Trophoblast cell (in vitro differentiated cells and primary cell): ENCODE data around the gene DNAJC18.
"Not testable (repeated sequence)": the region's sequence is repeated elsewhere in the genome, so short reads cannot be mapped to it uniquely, and the experiment has no call there.

Source experiments
- DNase-seq, 2 donors: peaks; one replicate each; pipeline ENCODE4 v3.0.0-alpha.2; 2016
- H2AFZ ChIP-seq: 2 replicates; pipeline ENCODE4 v1.6.1; 2013; ENCODE audit warnings: low read length, moderate library complexity, mild to moderate bottlenecking; ENCODE audit not compliant: insufficient read depth, poor library complexity
- H2AK5ac ChIP-seq: 2 replicates; pipeline ENCODE4 v1.6.1; 2013; ENCODE audit warnings: mild to moderate bottlenecking, low read length
- H2BK120ac ChIP-seq: 2 replicates; pipeline ENCODE4 v1.6.1; 2013; ENCODE audit warnings: low read length, mild to moderate bottlenecking, moderate library complexity; ENCODE audit not compliant: insufficient read depth, poor library complexity
- H2BK12ac ChIP-seq: 2 replicates; pipeline ENCODE4 v1.6.1; 2013; ENCODE audit warnings: mild to moderate bottlenecking, low read length, moderate library complexity
- H2BK5ac ChIP-seq: 2 replicates; pipeline ENCODE4 v1.6.1; 2013; ENCODE audit warnings: low read length, low read depth, moderate library complexity, mild to moderate bottlenecking; ENCODE audit not compliant: poor library complexity
- H3K14ac ChIP-seq: 2 replicates; pipeline ENCODE4 v1.6.1; 2013; ENCODE audit warnings: mild to moderate bottlenecking, low read length
- H3K18ac ChIP-seq: 2 replicates; pipeline ENCODE4 v1.6.1; 2013; ENCODE audit warnings: mild to moderate bottlenecking, low read length
- H3K23ac ChIP-seq: 2 replicates; pipeline ENCODE4 v1.6.1; 2013; ENCODE audit warnings: low read length
- H3K27ac ChIP-seq: 2 replicates; pipeline ENCODE4 v1.5.1; 2013; ENCODE audit warnings: low read depth, mild to moderate bottlenecking, inconsistent platforms, low read length, moderate library complexity
- H3K27me3 ChIP-seq: 2 replicates; pipeline ENCODE4 v1.6.1; 2013; ENCODE audit warnings: inconsistent platforms, mild to moderate bottlenecking, low read length, moderate library complexity; ENCODE audit not compliant: insufficient read depth
- H3K36me3 ChIP-seq, 2 experiments: 1 replicate in 1 of 2; 2 replicates in 1 of 2; pipeline ENCODE4 v1.6.1; 2013; ENCODE audit warnings: low read length in 2 of 2, mild to moderate bottlenecking in 2 of 2, moderate library complexity in 1 of 2; ENCODE audit not compliant: insufficient read depth in 2 of 2, control insufficient read depth in 1 of 2
- H3K4ac ChIP-seq: 2 replicates; pipeline ENCODE4 v1.6.1; 2013; ENCODE audit warnings: low read depth, mild to moderate bottlenecking, low read length, moderate library complexity
- H3K4me1 ChIP-seq, 2 experiments: 1 replicate in 1 of 2; 2 replicates in 1 of 2; pipeline ENCODE4 v1.6.1; 2013; ENCODE audit warnings: low read length in 2 of 2, mild to moderate bottlenecking in 2 of 2, moderate library complexity in 1 of 2; ENCODE audit not compliant: insufficient read depth in 2 of 2, control insufficient read depth in 1 of 2
- H3K4me2 ChIP-seq: 2 replicates; pipeline ENCODE4 v1.6.1; 2013; ENCODE audit warnings: inconsistent platforms, mild to moderate bottlenecking, low read length, moderate library complexity
- H3K4me3 ChIP-seq: 2 replicates; pipeline ENCODE4 v1.5.1; 2013; ENCODE audit warnings: mild to moderate bottlenecking, low read depth, low read length, inconsistent platforms
- H3K79me1 ChIP-seq: one replicate; pipeline ENCODE4 v1.6.1; 2013; ENCODE audit warnings: low read length
- H3K79me2 ChIP-seq: 2 replicates; pipeline ENCODE4 v1.6.1; 2013; ENCODE audit warnings: low read length, mild to moderate bottlenecking; ENCODE audit not compliant: control insufficient read depth, insufficient read depth, poor library complexity
- H3K9ac ChIP-seq: 2 replicates; pipeline ENCODE4 v1.6.1; 2013; ENCODE audit warnings: mild to moderate bottlenecking, low read length
- H3K9me3 ChIP-seq: 2 replicates; pipeline ENCODE4 v1.6.1; 2013; ENCODE audit warnings: low read depth, mild to moderate bottlenecking, control low read depth, inconsistent platforms, low read length; ENCODE audit not compliant: insufficient read depth
- H4K12ac ChIP-seq: 2 replicates; pipeline ENCODE4 v1.6.1; 2013; ENCODE audit warnings: low read depth, mild to moderate bottlenecking, low read length, moderate library complexity
- H4K8ac ChIP-seq: 2 replicates; pipeline ENCODE4 v1.6.1; 2013; ENCODE audit warnings: low read depth, mild to moderate bottlenecking, low read length, moderate library complexity
- H4K91ac ChIP-seq: one replicate; pipeline ENCODE4 v1.6.1; 2013; ENCODE audit warnings: low read depth, mild to moderate bottlenecking, low read length, moderate library complexity
- WGBS: extraction: QIAGEN DNeasy Blood & Tissue Kit; methylation state at CpG from one replicate; pipeline ENCODE4 v1.1.7; 2013; ENCODE audit warnings: missing lambda C conversion rate; ENCODE audit not compliant: insufficient read length, insufficient coverage; ENCODE audit errors: extremely low coverage; 5-methylcytosine and 5-hydroxymethylcytosine counted together

DNAJC18 gene

DNA sequence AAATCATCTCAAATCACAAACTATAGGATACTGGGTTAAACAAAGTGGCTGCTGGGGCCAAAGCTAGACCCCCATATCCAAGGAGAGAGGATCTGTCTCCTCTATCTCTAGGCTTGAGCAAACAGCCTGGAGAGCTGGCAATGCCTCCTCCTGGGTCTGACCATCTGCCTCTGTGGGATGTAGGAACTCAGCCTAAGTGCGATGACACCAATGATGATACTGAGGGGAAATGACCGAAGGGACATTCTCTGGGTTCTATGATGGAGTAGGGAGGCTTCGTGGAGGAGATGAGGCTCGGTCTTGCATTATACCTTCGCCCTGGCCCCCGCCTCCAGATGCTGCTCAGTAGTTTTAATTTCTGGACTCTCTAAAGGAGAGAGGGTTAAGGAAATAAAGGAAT lies 26.2 kb downstream of the DNAJC18 start:
- Histone ChIP-seq H4K8ac (no peak overlapping the region), H3K79me1 (no peaks in the 10 kb centered on the region), H3K4me3 (no peak overlapping the region), H2AK5ac (no peak overlapping the region), H3K4me1 (no peaks in the 10 kb centered on the region), H3K27ac (no peak overlapping the region), H2BK5ac (no peak overlapping the region), H3K4ac (no peak overlapping the region), H3K36me3 (peaks cover 0 to 2% of the 10 kb centered on the region in 2 experiments), H2BK12ac (no peak overlapping the region), H2AFZ (no peak overlapping the region), H3K18ac (no peak overlapping the region), H4K12ac (no peak overlapping the region), H2BK120ac (no peak overlapping the region), H3K27me3 (no peaks in the 10 kb centered on the region), H3K79me2 (no peaks in the 10 kb centered on the region), H3K23ac (no peak overlapping the region), H3K9me3 (no peaks in the 10 kb centered on the region), H3K4me2 (no peak overlapping the region), H4K91ac (no peak overlapping the region), H3K14ac (no peak overlapping the region), H3K9ac (no peak overlapping the region)
- no peak for DNase-seq
- WGBS, result no CpG with 5 or more reads among the region's 6 CpGs

- Histone ChIP-seq H2AFZ (no peak overlapping the region), H3K14ac (no peak overlapping the region), H3K4me1 (no peaks in the 10 kb centered on the region), H2BK120ac (no peak overlapping the region), H4K12ac (no peak overlapping the region), H3K9me3 (no peaks in the 10 kb centered on the region), H3K27me3 (no peaks in the 10 kb centered on the region), H3K18ac (no peak overlapping the region), H2BK12ac (no peak overlapping the region), H3K4me3 (no peak overlapping the region), H3K79me1 (no peaks in the 10 kb centered on the region), H3K4me2 (no peak overlapping the region), H3K79me2 (no peaks in the 10 kb centered on the region), H3K36me3 (peaks cover 0 to 2% of the 10 kb centered on the region in 2 experiments), H3K4ac (no peak overlapping the region), H2AK5ac (no peak overlapping the region), H3K27ac (no peak overlapping the region), H4K8ac (no peak overlapping the region), H3K9ac (peak overlapping the region; percentile 30), H4K91ac (no peak overlapping the region), H3K23ac (no peak overlapping the region), H2BK5ac (no peak overlapping the region)
- no peak for DNase-seq
- no CpG with 5 or more reads among the region's 17 CpGs for WGBS
Measured at GRCh38 chr5:139410993-139411828, 28.1 kb downstream of the DNAJC18 start.

GRCh38 chr5:139410121-139410992 lies 29.0 kb downstream of the DNAJC18 start:
- Histone ChIP-seq H3K27me3 (no peaks in the 10 kb centered on the region), H3K14ac (no peak overlapping the region), H2BK12ac (no peak overlapping the region), H4K8ac (no peak overlapping the region), H2BK120ac (no peak overlapping the region), H3K18ac (no peak overlapping the region), H3K9ac (no peak overlapping the region), H3K9me3 (no peaks in the 10 kb centered on the region), H2AK5ac (no peak overlapping the region), H3K27ac (no peak overlapping the region), H2AFZ (no peak overlapping the region), H2BK5ac (no peak overlapping the region), H3K4me2 (no peak overlapping the region), H3K4me1 (no peaks in the 10 kb centered on the region), H3K23ac (no peak overlapping the region), H3K79me1 (no peaks in the 10 kb centered on the region), H3K4me3 (no peak overlapping the region), H3K79me2 (no peaks in the 10 kb centered on the region), H4K91ac (no peak overlapping the region), H3K36me3 (peaks cover 0 to 2% of the 10 kb centered on the region in 2 experiments), H3K4ac (no peak overlapping the region), H4K12ac (no peak overlapping the region)
- DNase-seq, result no peak
- no CpG with 5 or more reads among the region's 6 CpGs for WGBS

- no CpG with 5 or more reads among the region's 5 CpGs for WGBS
- H3K9me3 ChIP-seq, H4K12ac ChIP-seq, H3K36me3 ChIP-seq, H3K23ac ChIP-seq, H3K14ac ChIP-seq, H3K4me3 ChIP-seq, H2AK5ac ChIP-seq, H3K27ac ChIP-seq, H3K4me2 ChIP-seq, H2BK12ac ChIP-seq, H3K79me1 ChIP-seq, H3K4me1 ChIP-seq, H3K27me3 ChIP-seq, H2AFZ ChIP-seq, H2BK120ac ChIP-seq, H3K79me2 ChIP-seq, H2BK5ac ChIP-seq, DNase-seq, H4K91ac ChIP-seq, H3K18ac ChIP-seq, H4K8ac ChIP-seq, H3K9ac ChIP-seq, H3K4ac ChIP-seq: not testable (repeated sequence)
Measured at GRCh38 chr5:139409116-139409515, 30.2 kb downstream of the DNAJC18 start.
